ENCODE data around the gene GPR155. TPM values are rescaled to one million over a fixed set of nuclear protein-coding genes. Genes with fewer than 3 reads are reported as not detected.

The GPR155 gene
- total and polyA plus RNA-seq, 9 of the 15 experiments (the other 6 are each of a cell fraction or from before 2014, with no cell fraction given), result 0.04 to 0.40 (median 0.11) TPM; not detected in 1

GRCh38 chr2:174477759-174478158, 9.1 kb downstream of the GPR155 start (continued):
- TF ChIP-seq MECOM (CRISPR knock-in tag; IDR thresholded peaks at IDR 0.05) (no peak), POLR3A (IDR thresholded peaks at IDR 0.05; ENCODE audit: borderline replicate concordance, extremely low read depth, insufficient read depth, insufficient read length) (no peak), ZBTB11 (CRISPR knock-in tag; IDR thresholded peaks at IDR 0.05) (no peak), ZNF696 (CRISPR knock-in tag; conservative IDR thresholded peaks at IDR 0.05) (no peak), C11orf30 (IDR thresholded peaks at IDR 0.05; ENCODE audit: low read depth) (no peak)
- TF ChIP-seq, protein P1, sequence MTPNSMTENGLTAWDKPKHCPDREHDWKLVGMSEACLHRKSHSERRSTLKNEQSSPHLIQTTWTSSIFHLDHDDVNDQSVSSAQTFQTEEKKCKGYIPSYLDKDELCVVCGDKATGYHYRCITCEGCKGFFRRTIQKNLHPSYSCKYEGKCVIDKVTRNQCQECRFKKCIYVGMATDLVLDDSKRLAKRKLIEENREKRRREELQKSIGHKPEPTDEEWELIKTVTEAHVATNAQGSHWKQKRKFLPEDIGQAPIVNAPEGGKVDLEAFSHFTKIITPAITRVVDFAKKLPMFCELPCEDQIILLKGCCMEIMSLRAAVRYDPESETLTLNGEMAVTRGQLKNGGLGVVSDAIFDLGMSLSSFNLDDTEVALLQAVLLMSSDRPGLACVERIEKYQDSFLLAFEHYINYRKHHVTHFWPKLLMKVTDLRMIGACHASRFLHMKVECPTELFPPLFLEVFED (CRISPR knock-in tag; conservative IDR thresholded peaks at IDR 0.05), result no peak

Measured in K562 (cell line).